SIG-M5 treated with dmso at 0.1 percent for 504 hours (cell line): ENCODE data around the gene GABRA1.

Experiments
- DNase-seq: peaks from one replicate; lab custom pipeline; 2025; ENCODE audit not compliant: unreplicated experiment; lab: John Stamatoyannopoulos, UW

GABRA1 gene

DNA sequence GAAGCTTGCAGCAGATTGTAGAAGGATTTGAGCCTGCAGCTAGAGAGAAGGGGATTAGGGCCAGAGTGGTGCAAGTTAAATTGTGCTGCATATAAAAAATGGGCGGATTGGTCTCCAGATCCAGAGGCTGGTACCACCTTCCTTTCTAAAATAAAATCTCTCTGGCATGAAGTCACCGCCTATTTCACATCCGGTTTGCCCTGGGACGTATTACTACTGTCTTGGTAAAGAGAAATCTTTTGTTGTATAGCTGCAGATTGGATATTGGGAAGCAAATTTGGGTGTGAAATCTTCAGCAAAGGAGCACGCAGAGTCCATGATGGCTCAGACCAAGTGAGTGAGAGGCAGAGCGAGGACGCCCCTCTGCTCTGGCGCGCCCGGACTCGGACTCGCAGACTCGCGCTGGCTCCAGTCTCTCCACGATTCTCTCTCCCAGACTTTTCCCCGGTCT, at the start of gene GABRA1:
GABRA1 (plus strand) TSS at position 180 of the 451 bp plus-strand sequence. CDS start 2,691 bp downstream, outside the sequence.
- DNase-seq: no peak

DNA sequence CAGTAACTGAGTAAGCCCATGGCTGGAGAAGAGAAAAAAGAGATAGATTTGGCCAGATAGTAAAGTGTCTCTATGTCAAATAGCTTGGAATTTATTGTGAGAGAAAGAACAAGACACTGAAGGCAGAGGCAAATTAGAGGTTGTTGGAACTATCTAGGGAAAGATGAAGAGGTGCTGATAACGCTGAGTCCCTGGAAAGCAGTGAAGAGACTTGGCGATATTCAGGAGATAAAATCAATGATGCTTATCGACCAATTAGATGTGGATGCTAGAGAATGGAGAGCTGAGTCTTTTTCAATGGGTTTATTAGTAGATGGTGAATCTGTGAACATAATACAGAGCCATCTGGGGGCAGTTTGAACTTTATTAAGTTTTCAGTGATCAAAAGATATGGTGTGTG, 48.6 kb upstream of the GABRA1 start:
- DNase-seq: no peak

DNA sequence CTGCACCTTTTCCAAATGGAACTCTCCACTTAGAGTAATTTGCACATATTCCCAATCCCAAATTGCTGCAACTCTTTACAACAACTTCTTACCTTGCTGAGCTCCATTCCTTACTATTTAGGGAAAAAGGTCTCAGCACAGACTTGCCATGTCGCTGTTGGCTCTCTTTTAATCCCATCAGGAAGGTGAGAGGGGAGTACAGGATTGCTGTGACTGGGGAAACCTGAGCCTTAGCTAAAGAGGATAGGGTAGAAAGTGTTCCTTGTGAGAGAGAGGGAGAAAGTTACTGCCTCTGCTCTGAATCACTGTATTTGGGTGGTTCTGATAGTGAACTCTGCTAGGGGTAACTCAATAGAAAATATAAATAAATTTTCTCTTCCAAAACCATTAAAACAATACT, 43.7 kb upstream of the GABRA1 start:
- no peak for DNase-seq

DNA sequence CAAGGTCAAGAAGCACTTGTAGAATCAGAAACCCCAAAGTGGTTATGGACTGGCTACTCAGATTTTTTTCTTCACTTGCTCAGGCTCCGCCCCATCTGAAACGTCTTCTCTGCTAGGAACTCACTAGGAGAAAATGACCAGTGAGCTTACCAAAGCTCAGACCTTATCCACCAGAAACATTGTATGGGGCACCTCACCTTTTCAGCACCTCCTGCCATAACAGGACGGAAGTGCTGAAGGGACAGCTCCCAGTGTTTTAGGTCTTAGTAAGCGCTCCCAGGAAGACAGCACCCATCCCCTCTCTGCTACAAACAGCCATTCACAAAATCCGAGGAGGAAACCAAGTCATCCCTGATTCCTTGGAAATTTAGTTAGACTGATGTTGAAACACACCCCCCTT, 1.2 kb upstream of the GABRA1 start:
- peak; percentile 3 for DNase-seq

DNA sequence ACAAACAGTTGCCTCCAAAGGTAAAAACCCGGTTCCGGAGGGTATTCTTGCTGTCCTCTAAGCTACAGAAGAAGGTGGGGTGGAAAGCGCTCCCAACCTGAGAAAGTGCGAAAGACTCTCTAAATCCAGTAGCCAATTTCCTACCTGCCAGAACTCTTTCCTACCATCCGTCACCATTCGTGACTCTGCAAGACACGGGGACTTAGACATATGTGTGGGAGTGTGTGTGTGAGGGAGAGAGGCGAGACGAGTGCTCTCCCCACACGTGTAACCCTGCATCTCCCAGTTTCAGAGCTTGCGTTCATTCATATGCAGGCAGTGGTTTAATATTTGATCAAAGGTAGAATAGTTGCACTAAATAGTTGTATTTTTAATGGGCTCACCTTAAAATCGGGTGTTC, 473 bp upstream of the GABRA1 start:
- DNase-seq: no peak

DNA sequence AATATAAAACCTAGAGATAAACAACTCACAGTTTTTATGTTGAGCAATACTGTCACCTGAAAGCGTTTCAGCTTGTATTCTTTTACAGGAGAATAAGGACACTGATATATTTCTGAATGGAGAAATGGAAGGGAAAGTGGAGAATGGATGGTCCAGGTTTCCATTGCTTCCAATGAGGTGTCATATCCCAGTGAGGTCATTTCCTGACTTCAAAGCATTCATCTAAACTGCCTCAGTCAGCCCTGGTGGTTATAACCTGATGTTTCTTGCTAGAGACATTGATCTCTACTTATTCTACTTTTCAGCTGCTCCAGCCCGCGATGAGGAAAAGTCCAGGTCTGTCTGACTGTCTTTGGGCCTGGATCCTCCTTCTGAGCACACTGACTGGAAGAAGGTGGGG, 2.6 kb downstream of the GABRA1 start:
- DNase-seq: no peak

DNA sequence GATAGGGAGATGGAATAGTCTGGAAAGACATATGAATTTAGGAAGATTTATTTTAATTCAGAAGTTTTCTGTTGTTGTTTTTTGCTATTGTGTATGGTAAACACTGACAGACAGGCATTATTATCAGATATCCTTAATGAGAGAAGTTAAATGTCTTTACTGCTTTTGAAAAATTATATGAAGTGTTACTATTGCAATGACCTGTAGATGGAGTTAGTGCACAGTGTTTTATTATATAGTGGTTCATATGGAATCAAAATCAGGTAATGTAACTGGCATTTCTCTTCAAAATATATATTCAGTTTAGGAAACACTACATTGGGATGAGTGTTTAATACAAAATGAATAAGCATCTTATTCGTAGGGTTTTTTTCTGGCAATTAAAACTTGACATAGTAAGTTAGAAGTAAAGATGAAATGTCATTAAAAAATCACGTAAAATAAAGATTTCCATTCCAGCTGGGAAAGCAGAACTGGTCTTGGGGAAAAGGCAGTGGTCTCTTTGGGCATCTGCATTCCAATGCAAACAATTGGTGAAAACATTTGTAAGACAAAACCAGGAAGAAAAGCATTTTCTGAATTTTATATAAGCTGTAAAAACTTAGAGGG, 3.9 kb downstream of the GABRA1 start:
- peak; percentile 13 for DNase-seq

DNA sequence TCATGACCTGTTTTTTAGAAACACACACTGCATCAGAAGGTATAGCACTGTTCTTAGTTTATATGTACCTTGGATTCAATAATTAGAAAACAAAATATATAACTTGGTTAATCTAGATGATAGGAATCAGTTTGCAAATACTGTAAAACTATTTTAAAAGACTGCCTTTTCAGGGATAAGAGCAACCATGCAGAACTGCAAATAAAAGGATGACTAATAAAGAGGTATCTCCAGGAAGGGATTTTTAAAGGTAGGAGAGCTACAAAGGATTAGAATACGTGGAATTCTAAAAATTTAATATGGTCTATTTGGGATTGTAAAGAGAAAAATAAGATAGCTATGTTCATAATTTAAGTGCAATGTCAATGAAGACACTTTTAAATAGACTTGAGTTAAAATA, 9.4 kb downstream of the GABRA1 start:
- DNase-seq: no peak

DNA sequence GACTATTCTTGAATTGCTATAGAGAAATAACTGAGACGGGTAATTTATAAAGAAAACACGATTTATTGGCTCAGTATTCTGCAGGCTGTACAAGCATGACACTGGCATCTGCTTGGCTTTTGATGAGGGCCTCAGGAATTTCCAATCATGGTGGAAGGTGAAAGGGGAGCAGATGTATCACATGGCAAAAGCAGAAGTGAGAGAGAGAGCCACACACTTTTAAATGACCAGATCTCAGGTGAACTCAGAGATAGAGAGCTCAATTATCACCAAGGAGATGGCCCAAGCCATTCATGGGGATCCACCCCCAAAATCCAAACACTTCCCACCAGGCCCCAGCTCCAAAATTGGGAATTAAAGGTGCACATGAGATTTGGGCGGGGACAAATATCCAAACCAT, 15.3 kb downstream of the GABRA1 start:
- DNase-seq: no peak

DNA sequence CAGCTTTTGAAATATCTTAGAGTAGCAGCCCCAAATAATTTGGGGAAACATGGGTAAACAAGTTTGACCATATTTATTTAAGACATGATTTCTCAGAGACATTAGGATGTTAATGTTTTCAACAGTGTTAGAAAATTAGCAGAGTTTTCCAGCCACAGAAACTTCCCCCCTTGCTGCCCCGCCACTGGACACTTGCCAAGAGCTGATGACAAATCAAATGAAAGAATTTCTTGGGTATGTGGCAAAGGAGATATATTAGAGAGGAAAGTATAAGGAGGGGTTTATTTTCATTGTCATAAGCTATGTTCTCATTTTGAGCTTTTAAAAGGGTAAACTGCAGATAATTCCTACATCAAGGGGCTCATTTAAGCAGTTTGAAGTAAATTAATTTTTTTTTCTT, 15.9 kb downstream of the GABRA1 start:
- no peak for DNase-seq

DNA sequence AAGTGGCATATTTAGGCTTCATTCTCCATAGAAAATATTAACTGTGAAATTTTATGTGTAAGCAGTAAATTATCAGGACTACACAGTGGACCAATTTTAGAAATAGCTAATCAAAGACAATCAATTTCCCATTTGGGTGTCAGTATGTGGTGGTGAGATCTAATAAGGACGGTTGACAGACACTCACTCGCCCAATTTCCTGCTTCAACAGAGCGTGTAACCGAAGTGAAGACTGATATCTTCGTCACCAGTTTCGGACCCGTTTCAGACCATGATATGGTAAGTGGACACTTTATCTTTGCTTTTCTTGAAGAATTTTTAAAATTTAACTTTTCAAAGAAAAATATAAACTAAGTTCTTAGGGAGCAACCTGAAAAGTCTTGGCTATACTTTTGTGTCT, 17.6 kb downstream of the GABRA1 start:
- DNase-seq: no peak

DNA sequence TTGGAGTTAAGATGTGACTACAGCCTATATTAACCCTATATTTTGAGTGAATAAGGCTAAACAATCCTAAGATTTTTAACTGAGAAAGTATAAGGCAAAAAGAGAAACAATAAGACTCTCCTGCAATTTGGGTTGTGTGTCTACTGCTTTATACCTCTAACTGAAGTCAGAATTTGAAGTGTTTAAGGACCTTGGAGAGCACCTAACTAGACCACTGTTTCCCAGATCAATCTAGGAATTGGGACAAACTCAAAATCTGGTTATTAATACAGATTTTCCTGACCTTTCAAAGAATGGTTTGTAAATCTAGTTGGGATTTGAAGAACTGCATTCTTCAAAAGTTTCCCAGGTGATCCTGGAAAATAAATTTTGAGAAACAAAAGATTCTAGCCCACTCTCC, 42.1 kb downstream of the GABRA1 start:
- DNase-seq: no peak

DNA sequence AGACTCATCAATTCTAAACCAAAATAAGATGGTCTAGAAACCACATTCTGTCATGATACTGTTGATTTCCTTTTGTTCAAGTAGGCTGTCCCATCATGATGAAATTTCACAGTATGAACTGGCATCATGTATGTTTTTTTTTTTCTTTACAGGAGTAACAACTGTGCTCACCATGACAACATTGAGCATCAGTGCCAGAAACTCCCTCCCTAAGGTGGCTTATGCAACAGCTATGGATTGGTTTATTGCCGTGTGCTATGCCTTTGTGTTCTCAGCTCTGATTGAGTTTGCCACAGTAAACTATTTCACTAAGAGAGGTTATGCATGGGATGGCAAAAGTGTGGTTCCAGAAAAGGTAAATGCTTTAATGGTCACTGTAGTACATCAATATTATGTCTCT, 47.6 kb downstream of the GABRA1 start:
- DNase-seq: no peak

DNA sequence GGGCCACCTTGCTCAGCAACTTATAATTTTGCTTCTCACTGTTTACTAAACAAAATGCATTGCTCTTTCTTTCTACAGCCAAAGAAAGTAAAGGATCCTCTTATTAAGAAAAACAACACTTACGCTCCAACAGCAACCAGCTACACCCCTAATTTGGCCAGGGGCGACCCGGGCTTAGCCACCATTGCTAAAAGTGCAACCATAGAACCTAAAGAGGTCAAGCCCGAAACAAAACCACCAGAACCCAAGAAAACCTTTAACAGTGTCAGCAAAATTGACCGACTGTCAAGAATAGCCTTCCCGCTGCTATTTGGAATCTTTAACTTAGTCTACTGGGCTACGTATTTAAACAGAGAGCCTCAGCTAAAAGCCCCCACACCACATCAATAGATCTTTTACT, 49.1 kb downstream of the GABRA1 start:
- DNase-seq: no peak

DNA sequence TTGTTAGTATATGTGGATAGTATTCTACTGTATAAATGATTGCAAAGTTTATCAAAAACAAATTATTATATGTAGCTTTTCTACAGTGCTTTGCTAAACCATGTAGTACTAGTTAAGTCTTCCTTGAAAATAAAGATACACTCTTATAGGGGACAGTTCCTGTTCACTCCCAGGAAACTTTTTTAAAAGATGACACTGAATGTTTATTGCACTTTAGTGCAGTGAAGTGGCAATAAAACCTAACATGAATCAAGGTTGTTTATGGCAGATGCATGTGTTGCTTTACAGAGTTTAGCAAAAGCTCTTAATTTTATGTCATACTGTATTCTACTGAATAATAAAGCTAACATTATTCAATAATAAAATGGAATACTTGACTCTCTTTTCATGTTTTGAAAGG, 51.7 kb downstream of the GABRA1 start:
- DNase-seq: no peak

DNA sequence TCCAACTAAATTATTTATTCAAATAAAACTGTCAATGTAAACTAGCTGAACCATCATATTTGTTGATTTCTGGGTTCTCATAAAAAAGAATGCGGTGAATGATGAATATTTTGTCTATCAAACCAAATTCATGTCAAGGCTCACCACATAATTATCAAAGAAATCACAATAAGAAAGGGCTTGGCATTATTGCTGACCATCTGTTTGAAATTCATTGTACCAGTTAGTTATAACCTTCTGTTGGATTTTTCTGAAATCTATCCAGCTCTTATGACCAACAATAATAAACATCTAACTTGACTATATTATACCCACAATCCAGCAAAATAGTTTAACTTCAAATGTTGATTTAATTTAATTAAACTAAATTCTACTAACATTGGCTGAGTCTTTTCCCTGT, 53.1 kb downstream of the GABRA1 start:
- no peak for DNase-seq

DNA sequence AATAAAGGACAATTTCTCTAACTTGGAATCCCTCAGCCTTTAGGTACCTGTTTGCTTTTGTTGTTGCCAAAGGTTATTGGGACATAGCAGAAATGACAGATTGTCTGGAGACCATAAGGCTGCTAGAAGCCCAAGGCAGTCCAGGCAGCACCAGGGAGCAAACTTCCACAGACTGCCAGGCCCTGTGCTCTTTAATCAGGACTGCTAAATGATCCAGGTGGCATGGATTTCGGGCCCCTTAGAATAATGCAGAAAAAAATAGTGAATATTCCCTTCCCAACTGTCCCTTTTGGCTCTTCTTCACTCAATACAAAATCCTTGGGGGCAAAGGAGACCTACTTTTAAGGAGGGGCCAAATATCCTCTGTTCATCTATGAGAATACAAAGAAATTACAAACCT, 73.9 kb downstream of the GABRA1 start:
- no peak for DNase-seq

DNA sequence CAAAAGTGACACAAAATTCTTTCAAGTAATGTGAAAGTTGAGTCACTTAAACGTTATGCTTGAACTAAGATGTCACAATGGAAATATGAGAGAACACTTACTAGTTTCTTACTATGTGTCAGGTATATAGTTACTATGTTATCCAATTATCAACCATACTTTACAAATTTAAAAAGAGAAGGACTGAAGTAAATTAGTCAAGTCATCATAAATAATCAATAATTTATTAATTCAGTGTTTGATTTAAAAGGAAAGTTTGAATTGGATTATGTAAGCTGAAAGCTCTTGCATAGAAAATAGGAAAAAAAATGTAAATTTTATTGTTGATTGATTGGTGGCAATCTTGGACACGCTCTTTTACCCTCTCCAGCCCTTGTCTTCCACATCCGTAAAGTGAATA, 76.3 kb downstream of the GABRA1 start:
- DNase-seq: no peak

DNA sequence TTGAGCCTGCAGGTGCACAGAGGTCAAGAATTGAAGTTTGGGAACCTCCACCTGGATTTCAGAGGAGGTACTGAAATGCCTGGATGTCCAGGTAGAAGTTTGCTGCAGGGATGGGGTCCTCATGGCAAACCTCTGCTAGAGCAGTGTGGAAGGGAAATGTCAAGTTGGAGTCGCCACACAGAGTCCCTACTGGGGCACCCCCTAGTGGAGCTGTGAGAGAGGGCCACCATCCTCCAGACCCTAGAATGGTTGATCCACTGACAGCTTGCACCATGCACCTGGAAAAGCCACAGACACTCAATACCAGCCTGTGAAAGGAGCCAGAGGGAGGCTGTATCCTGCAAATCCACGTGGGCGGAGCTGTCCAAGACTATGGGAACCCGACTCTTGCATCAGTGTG, 78.0 kb downstream of the GABRA1 start:
- no peak for DNase-seq

DNA sequence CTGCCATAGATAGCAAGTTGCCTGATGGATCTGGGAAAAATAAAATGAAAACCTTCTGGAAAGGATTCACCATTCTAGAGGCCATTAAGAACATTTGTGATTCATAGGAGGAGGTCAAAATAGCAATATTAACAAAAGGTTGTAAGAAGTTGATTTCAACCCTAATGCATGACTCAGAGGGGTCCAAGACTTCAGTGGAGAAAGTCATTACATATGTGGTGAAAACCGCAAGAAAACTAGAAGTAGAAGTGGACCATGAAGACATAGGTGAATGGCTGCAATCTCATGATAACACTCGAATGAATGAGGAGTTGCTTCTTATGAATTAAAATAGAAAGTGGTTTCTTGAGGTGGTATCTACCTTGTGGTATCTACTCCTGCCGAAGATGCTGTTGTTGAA, 86.6 kb downstream of the GABRA1 start:
- DNase-seq: no peak

DNA sequence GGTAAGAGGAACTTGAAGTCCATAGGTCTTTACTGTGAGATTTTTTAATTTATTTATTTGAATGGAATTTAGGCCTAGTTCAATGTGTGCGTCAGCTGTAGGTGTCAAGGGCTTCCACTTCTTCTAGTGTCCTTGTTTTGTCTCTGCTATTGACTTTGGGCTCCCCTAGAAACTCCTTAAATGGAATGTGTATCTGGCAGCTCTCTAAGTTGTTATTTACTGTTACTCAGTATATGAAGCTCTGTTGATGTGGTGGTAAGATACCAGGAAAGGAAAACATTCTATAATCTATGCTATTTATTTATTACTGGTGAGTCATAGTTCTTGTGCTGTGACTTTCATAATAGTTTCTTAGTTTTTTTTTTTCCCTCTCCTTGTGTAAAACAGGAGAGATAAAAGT, 97.1 kb downstream of the GABRA1 start:
- DNase-seq: peak; percentile 3

DNA sequence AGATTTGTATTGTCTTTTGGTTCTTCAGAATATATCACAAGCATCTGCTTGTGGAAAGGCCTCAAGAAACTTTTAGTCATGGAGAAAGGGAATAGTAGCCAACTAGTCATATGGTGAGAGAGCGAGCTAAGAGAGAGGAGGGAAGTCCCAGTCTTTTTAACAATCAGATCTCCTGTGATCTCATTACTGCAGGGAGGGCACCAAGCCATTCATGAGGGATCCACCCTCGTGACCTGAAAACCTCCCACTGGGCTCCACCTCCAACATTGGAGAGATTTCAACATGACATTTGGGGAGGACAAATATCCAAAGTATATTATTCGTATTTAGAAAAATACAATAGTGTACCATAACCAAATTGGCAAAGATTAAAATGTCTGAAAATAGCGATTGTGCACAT, 99.0 kb downstream of the GABRA1 start:
- DNase-seq: no peak
